AG04450 (cell line): ENCODE data around the gene CFAP57. TPM values are rescaled to one million over a fixed set of nuclear protein-coding genes. Genes with fewer than 3 reads are reported as not detected.

Experiments used
- CTCF ChIA-PET: fragments of 300-600, 350-600 bp; formaldehyde crosslinking; extraction: SDS; loops from one replicate; lab custom pipeline; 2022; ENCODE audit warnings: antibody characterized with exemption, inconsistent platforms; lab: Charles Lee
- POLR2A ChIA-PET: fragments of 350-600 bp; formaldehyde crosslinking; extraction: SDS; loops from one replicate; lab custom pipeline; 2021; ENCODE audit warnings: antibody characterized with exemption, inconsistent platforms; lab: Yijun Ruan, JAX
- DNase-seq: peaks from one replicate; pipeline ENCODE4 v3.0.0-alpha.2; 2011; ENCODE audit warnings: low read depth, low spot score
- H3K27ac ChIP-seq: one replicate; pipeline ENCODE4 v1.5.1; 2012; ENCODE audit warnings: low read depth, low read length, control low read depth
- H3K27me3 ChIP-seq: one replicate; pipeline ENCODE4 v1.6.0; 2012; ENCODE audit warnings: low read length; ENCODE audit not compliant: control insufficient read depth, insufficient read depth
- H3K4me3 ChIP-seq: 2 replicates; pipeline ENCODE4 v1.5.1; 2011; ENCODE audit warnings: mild to moderate bottlenecking, low read depth, low read length, control low read depth
- H3K9me3 ChIP-seq: 2 replicates; pipeline ENCODE4 v1.5.1; 2012; ENCODE audit warnings: low read length; ENCODE audit not compliant: control insufficient read depth, insufficient read depth
- polyA plus RNA-seq: library from polyadenylated mRNA; depleted of rRNA; stranded (reverse); fragments of >200 nt; gene quantifications from 2 replicates; pipeline ENCODE4 v1.2.3, GENCODE V29; 2011
- TF ChIP-seq, protein P1 (sequence below): IDR thresholded peaks from 2 replicates; pipeline ENCODE4 v1.5.1; 2011; ENCODE audit warnings: low read depth, low read length, control low read depth, inconsistent platforms

Gene CFAP57
- polyA plus RNA-seq, 1 experiment, result 0.58 TPM

DNA sequence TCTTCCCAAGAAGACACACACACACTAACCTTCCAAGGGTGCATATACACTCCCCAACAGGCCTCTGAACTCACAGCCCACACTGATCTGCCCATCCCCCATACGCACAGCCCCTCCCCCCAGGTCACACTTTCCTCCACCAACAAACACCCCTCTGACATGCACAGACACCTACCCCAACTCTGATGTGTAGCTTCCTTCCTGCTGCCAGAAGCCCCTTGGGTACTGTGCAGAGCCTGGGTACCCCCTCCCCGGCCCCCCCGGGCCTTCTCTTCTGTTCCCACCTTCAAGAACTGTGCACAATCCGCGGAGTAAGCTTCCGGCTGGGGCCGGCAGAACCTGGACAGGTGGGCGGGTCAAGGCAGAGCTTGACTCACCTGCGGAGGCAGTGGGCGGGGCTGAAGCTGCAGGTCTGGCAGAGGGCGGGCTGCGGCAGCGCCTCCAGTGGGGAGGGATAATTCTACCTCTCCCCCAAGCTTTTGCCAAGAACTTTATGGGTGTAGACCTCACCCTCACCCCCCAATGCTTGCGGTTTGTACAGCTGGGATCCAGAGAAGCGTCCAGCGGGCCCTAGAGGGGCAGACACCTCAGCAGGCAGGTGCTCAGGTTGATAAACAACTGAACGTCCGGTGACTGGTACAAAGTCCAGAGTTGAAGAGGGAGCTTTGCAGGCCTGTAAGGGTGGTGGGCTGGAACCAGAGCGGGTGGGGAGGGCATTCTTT is 113.3 kb downstream of the CFAP57 start, which contains the start of gene C1orf210:
TSS of gene C1orf210 (minus strand) at position 313 of the 722 bp plus-strand sequence. CDS start 2,311 bp downstream, outside the sequence.
- DNase-seq, result no peak
- Histone ChIP-seq H3K27ac (no peak within 1 kb of the TSS), H3K9me3 (no peaks in the 10 kb centered on the region), H3K4me3 (no peak within 1 kb of the TSS), H3K27me3 (peaks cover 15% of the 10 kb centered on the region)
- POLR2A ChIA-PET, result interaction anchor here (0.8 kb wide), 1 partner anchor 73 kb away, joined by 5 read pairs; the partner anchor contains the start of gene CDC20
- CTCF ChIA-PET, result interaction anchor here (0.8 kb wide), 1 partner anchor 130 kb away, joined by 3 read pairs; no protein-coding TSS in a partner anchor
- TF ChIP-seq, protein P1, sequence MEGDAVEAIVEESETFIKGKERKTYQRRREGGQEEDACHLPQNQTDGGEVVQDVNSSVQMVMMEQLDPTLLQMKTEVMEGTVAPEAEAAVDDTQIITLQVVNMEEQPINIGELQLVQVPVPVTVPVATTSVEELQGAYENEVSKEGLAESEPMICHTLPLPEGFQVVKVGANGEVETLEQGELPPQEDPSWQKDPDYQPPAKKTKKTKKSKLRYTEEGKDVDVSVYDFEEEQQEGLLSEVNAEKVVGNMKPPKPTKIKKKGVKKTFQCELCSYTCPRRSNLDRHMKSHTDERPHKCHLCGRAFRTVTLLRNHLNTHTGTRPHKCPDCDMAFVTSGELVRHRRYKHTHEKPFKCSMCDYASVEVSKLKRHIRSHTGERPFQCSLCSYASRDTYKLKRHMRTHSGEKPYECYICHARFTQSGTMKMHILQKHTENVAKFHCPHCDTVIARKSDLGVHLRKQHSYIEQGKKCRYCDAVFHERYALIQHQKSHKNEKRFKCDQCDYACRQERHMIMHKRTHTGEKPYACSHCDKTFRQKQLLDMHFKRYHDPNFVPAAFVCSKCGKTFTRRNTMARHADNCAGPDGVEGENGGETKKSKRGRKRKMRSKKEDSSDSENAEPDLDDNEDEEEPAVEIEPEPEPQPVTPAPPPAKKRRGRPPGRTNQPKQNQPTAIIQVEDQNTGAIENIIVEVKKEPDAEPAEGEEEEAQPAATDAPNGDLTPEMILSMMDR, result no peak

- ChIA-PET CTCF (interaction anchor here (0.8 kb wide), 1 partner anchor 129 kb away, joined by 3 read pairs; no protein-coding TSS in a partner anchor), POLR2A (interaction anchor here (0.8 kb wide), 1 partner anchor 72 kb away, joined by 5 read pairs; the partner anchor contains the start of gene CDC20)
- TF ChIP-seq, protein P1, result no peak
- H3K4me3 ChIP-seq, result no peak overlapping the region
- no peaks in the 10 kb centered on the region for H3K9me3 ChIP-seq
- H3K27me3 ChIP-seq, result peaks cover 15% of the 10 kb centered on the region
- no peak overlapping the region for H3K27ac ChIP-seq
- no peak for DNase-seq
Observed at GRCh38 chr1:43286115-43286514, 114.0 kb downstream of the CFAP57 start.

DNA sequence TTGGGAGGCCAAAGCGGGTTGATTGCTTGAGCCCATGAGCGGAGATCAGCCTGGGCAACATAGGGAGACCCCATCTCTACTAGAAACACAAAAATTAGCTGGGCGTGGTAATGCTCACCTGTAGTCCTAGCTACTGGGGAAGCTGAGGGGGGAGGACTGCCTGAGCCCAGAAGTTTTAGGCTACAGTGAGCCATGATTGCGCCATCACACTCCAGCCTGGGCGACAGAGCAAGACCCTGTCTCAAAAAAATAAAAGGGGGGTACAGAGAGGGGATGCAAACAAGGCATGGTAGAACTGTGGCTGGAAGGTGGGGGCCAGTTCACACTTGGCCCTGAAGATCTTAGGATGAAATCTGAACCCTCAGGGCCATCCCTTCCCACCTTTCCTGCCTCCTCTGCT is 114.4 kb downstream of the CFAP57 start:
- ChIA-PET POLR2A (no interaction called here), CTCF (no interaction called here)
- H3K27me3 ChIP-seq, result peaks cover 15% of the 10 kb centered on the region
- no peaks in the 10 kb centered on the region for H3K9me3 ChIP-seq
- no peak overlapping the region for H3K27ac ChIP-seq
- TF ChIP-seq, protein P1, result no peak
- no peak for DNase-seq
- no peak overlapping the region for H3K4me3 ChIP-seq

DNA sequence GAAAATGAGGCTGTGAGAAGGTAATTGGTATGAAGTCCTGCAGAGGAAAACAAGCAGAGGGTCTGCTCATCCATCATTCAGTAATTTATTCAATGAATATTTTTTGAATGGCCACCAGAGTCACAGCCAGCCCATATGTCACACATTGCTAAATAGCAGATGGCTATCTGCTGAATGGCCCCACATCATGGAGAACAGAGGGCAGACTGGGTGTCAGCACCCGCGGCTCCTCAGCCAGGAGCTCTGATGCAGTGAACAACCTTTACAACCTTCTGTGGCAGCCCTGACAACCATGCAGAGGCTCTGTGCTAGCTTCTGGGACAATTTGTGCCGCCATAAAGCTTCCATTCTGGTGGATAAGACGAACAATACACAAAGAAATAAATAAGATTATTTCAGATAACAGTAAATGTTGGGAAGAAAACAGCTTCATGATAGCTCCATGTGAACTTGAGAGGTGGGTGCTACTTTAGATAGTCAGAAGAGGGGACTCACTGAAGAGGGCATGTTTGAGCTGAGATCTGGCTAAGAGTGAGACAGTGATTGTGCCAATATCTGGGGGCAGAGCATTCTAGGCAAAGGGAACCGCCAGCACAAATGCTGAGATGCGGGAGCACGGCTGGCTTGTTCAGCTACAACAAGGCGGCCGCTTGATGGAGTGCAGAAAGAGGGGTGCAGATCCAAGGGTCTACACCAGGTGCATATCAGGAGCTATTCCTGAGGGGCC is 116.1 kb downstream of the CFAP57 start:
- no peak for DNase-seq
- TF ChIP-seq, protein P1, result no peak
- CTCF ChIA-PET, result no interaction called here
- H3K27me3 ChIP-seq, result peaks cover 15% of the 10 kb centered on the region
- H3K27ac ChIP-seq, result no peak overlapping the region
- POLR2A ChIA-PET, result no interaction called here
- no peaks in the 10 kb centered on the region for H3K9me3 ChIP-seq
- H3K4me3 ChIP-seq, result no peak overlapping the region
